OCI-LY7 (cell line): ENCODE measurements around the gene RSPH3.
A peak's percentile ranks its signal among the peaks of the same experiment; 100 is the strongest.

ENCODE experiments used
- CTCF ChIP-seq: fragments of 200-600 bp; sonication (generic); conservative IDR thresholded peaks from 2 replicates; pipeline ENCODE4 v1.5.1; 2014; ENCODE audit warnings: mild to moderate bottlenecking, antibody characterized with exemption, low read length, moderate library complexity, mixed read lengths
- EZH2phosphoT487 ChIP-seq: fragments of 200-600 bp; sonication (generic); IDR thresholded peaks from 2 replicates; pipeline ENCODE4 v1.6.1; 2018; ENCODE audit warnings: low read depth, borderline replicate concordance, mild to moderate bottlenecking, mixed run types, antibody characterized with exemption, low read length, moderate library complexity, mixed read lengths

GRCh38 chr6:159008656-159009288 is 8.8 kb upstream of the RSPH3 start:
- peak; percentile 89 for TF ChIP-seq CTCF
- no peak for TF ChIP-seq EZH2phosphoT487
